HG02571 (cell line): ENCODE data around the gene GJB1.
"Not testable (repeated sequence)": the region's sequence is repeated elsewhere in the genome, so short reads cannot be mapped to it uniquely, and the experiment has no call there.

ENCODE experiments used
- ATAC-seq: cut with Tn5 transposase; IDR thresholded peaks from one replicate; pipeline ENCODE4 v1.9.1; 2021; ENCODE audit warnings: mild to moderate bottlenecking, moderate library complexity; ENCODE audit not compliant: unreplicated experiment

GJB1 gene

GRCh38 chrX:71253253-71254091, 30.4 kb downstream of the GJB1 start:
- no peak for ATAC-seq

DNA sequence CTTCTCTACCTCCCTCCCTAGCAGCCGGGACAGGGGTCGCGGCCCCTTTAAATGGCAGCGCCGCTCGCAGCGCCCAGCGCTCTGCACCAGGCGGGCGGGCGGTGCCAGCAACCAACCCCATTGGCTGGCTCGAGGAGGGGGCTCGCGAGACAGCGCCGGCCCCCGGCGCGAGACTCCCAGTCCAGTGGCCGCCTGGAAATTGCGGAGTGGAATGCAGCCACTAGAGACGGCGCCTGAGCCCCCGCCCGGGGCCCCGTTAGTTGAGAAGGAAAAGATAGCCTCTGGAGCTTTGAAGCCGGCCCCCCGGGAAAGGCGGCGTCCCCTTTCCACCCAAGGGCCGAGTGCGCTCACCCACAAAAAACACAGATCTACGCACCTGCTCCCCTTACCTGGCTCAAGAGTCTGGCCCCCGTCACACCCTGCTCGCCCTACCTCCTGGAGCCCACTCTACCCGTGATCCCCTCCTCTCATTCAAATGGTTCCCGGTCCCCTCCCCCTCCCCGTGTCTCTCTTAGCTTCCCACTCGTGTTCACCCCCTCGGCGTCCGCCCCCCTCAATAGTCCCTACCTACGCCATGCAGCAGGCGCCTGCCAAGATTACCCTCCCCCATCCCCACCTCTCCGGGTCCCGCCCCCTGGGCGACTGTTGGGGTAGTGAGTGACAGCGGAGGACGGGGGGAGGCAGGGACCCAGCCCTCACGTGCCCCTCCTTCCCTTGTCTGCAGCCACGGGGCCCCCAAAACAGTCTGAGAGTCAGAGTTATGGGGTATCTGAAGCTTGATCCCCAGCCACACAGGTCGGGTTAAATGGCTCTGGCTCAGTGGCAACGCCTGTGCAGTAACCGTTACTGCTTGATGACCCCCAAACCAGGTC, 31.3 kb downstream of the GJB1 start, which contains the start of gene ZMYM3:
ZMYM3 (minus strand) TSS at position 49 of the 872 bp plus-strand sequence. CDS start 885 bp downstream, outside the sequence.
- ATAC-seq: peak; percentile 74

GRCh38 chrX:71256051-71256450, 33.0 kb downstream of the GJB1 start:
- no peak for ATAC-seq

- ATAC-seq: no peak
Observed at GRCh38 chrX:71256856-71257255, 33.8 kb downstream of the GJB1 start.

- ATAC-seq: not testable (repeated sequence)
Observed at GRCh38 chrX:71268624-71269023, 45.6 kb downstream of the GJB1 start.

GRCh38 chrX:71269801-71270395, 46.9 kb downstream of the GJB1 start:
- no peak for ATAC-seq

DNA sequence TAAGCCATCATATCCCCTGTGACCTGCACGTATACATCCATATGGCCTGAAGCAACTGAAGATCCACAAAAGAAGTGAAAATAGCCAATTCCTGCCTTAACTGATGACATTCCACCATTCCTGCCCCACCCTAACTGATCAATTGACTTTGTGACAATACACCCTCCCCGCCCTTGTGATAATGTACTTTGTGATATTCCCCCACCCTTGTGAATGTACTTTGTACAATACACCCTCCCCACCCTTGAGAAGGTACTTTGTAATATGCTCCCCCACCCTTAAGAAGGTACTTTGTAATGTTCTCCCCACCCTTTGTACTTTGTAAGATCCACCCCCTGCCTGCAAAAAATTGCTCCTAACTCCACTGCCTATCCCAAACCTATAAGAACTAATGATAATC, 49.3 kb downstream of the GJB1 start:
- not testable (repeated sequence) for ATAC-seq
